CD4-positive, alpha-beta memory T cell (primary cell): ENCODE measurements around the gene POR. TPM values are rescaled to one million over a fixed set of nuclear protein-coding genes. Genes with fewer than 3 reads are reported as not detected.
"Not testable (repeated sequence)": the region's sequence is repeated elsewhere in the genome, so short reads cannot be mapped to it uniquely, and the experiment has no call there.

ENCODE experiments used
- CTCF ChIA-PET: fragments of 350-600 bp; sonication (Branson Sonifier 250); formaldehyde crosslinking; loops from one replicate; lab custom pipeline; 2021; ENCODE audit warnings: inconsistent platforms; ENCODE audit not compliant: partially characterized antibody; lab: Charles Lee
- POLR2A ChIA-PET: fragments of 350-600 bp; sonication (Branson Sonifier 250); formaldehyde crosslinking; loops from one replicate; lab custom pipeline; 2021; ENCODE audit not compliant: partially characterized antibody; lab: Charles Lee
- DNase-seq, 5 donors: peaks; one replicate each; pipeline versions ENCODE4 v3.0.0 to v3.0.0-alpha.2; 2020 to 2022; ENCODE audit warnings: mixed read lengths in 1 of 5
- H3K27ac ChIP-seq: one replicate; pipeline ENCODE4 v1.7.0; 2013; ENCODE audit warnings: low read depth, low read length
- H3K27me3 ChIP-seq: 2 replicates; pipeline ENCODE4 v1.7.0; 2013; ENCODE audit warnings: mild to moderate bottlenecking, low read length, moderate library complexity; ENCODE audit not compliant: insufficient read depth
- H3K36me3 ChIP-seq: 2 replicates; pipeline ENCODE4 v1.7.0; 2013; ENCODE audit warnings: mild to moderate bottlenecking, low read length, moderate library complexity; ENCODE audit not compliant: insufficient read depth
- H3K4me1 ChIP-seq: 2 replicates; pipeline ENCODE4 v1.7.0; 2013; ENCODE audit warnings: mild to moderate bottlenecking, low read length, moderate library complexity; ENCODE audit not compliant: insufficient read depth
- H3K4me3 ChIP-seq, 2 donors: one replicate each; pipeline ENCODE4 v1.7.0; 2013; ENCODE audit warnings: low read length in 2 of 2, mild to moderate bottlenecking in 1 of 2
- H3K9me3 ChIP-seq, 2 donors: one replicate each; pipeline ENCODE4 v1.7.0; 2013; ENCODE audit warnings: low read length in 2 of 2, control low read depth in 1 of 2; ENCODE audit not compliant: control insufficient read depth in 1 of 2
- H3K27ac Mint-ChIP-seq, 7 donors: one replicate each; pipeline ENCODE4 v1.8.0; 2020 to 2021; ENCODE audit warnings: mixed read lengths in 7 of 7, mild to moderate bottlenecking in 6 of 7, inconsistent platforms in 3 of 7, moderate library complexity in 3 of 7
- H3K27me3 Mint-ChIP-seq, 2 donors: one replicate each; pipeline ENCODE4 v1.8.0; 2020 to 2021; ENCODE audit warnings: mixed read lengths in 2 of 2
- H3K36me3 Mint-ChIP-seq, 2 donors: one replicate each; pipeline ENCODE4 v1.8.0; 2020 to 2021; ENCODE audit warnings: mixed read lengths in 2 of 2, inconsistent platforms in 1 of 2, mild to moderate bottlenecking in 1 of 2
- H3K4me1 Mint-ChIP-seq, 4 donors: one replicate each; pipeline ENCODE4 v1.8.0; 2020 to 2021; ENCODE audit warnings: mixed read lengths in 4 of 4, mild to moderate bottlenecking in 1 of 4
- H3K4me3 Mint-ChIP-seq, 8 donors: one replicate each; pipeline ENCODE4 v1.8.0; 2020 to 2021; ENCODE audit warnings: mixed read lengths in 8 of 8, mild to moderate bottlenecking in 7 of 8, moderate library complexity in 6 of 8, inconsistent platforms in 3 of 8
- H3K9me3 Mint-ChIP-seq, 8 donors: one replicate each; pipeline ENCODE4 v1.8.0; 2020 to 2021; ENCODE audit warnings: mixed read lengths in 8 of 8, mild to moderate bottlenecking in 5 of 8, inconsistent platforms in 3 of 8, moderate library complexity in 1 of 8
- intact Hi-C: fragments of 100-400 bp; cut with micrococcal nuclease; formaldehyde crosslinking; loops from one replicate; pipeline ENCODE4 v1.15.1; 2023
- polyA plus RNA-seq, 2 donors: library from polyadenylated mRNA; unstranded; fragments of 300-500 nt; fragmentation: Illumina TruSeq; gene quantifications; one replicate each; pipeline ENCODE4 v1.2.3, GENCODE V29; 2021
- total RNA-seq, 2 experiments: library from RNA; stranded (reverse); gene quantifications; one replicate each; pipeline ENCODE4 v1.2.3, GENCODE V29; 2021

POR gene
- total and polyA plus RNA-seq, 4 experiments from 2014 or later, result 45.6 to 71.1 (median 54.0) TPM

- Mint-ChIP-seq H3K36me3 (no peaks in the 10 kb centered on the region), H3K4me1 (peaks cover 5 to 10% (median 8%) of the 10 kb centered on the region in 4 donors), H3K27me3 (peaks cover 5 to 10% of the 10 kb centered on the region in 2 donors), H3K27ac (peak overlapping the region in 3 of 7 donors; percentile 46 to 66 (median 52)), H3K9me3 (peaks cover 0 to 2% (median 0%) of the 10 kb centered on the region in 8 donors), H3K4me3 (peak overlapping the region in 1 of 8 donors; percentile 76)
- ChIA-PET POLR2A (interaction anchor here (0.7 kb wide), 1 partner anchor 9 kb away, joined by 3 read pairs; no protein-coding TSS in a partner anchor), CTCF (interaction anchor here (0.8 to 4.0 kb wide), 2 partner anchors 138 to 150 kb away, joined by 3 to 34 read pairs; no protein-coding TSS in a partner anchor)
- H3K27ac ChIP-seq, result no peak overlapping the region
- H3K4me3 ChIP-seq, result no peak overlapping the region
- no peaks in the 10 kb centered on the region for H3K4me1 ChIP-seq
- no peaks in the 10 kb centered on the region for H3K27me3 ChIP-seq
- intact Hi-C loops, result no loop called here
- H3K36me3 ChIP-seq, result no peaks in the 10 kb centered on the region
- DNase-seq, result no peak
- no peaks in the 10 kb centered on the region for H3K9me3 ChIP-seq
Measured at GRCh38 chr7:75870557-75871161, 44.3 kb upstream of the POR start.

GRCh38 chr7:75872073-75872782 is 42.7 kb upstream of the POR start:
- Histone ChIP-seq H3K36me3 (no peaks in the 10 kb centered on the region), H3K27ac (no peak overlapping the region), H3K9me3 (no peaks in the 10 kb centered on the region), H3K4me1 (no peaks in the 10 kb centered on the region), H3K4me3 (no peak overlapping the region), H3K27me3 (no peaks in the 10 kb centered on the region)
- Mint-ChIP-seq H3K27me3 (peaks cover 0 to under 1% of the 10 kb centered on the region in 2 donors), H3K27ac (no peak overlapping the region), H3K4me1 (peaks cover 3 to 10% (median 5%) of the 10 kb centered on the region in 4 donors), H3K9me3 (no peaks in the 10 kb centered on the region), H3K36me3 (no peaks in the 10 kb centered on the region), H3K4me3 (no peak overlapping the region)
- POLR2A ChIA-PET, result interaction anchor here (0.6 kb wide), 1 partner anchor 1201 kb away, joined by 3 read pairs; no protein-coding TSS in a partner anchor
- intact Hi-C loops, result no loop called here
- CTCF ChIA-PET, result interaction anchor here (2.3 kb wide), 1 partner anchor 148 kb away, joined by 6 read pairs; no protein-coding TSS in a partner anchor
- DNase-seq, result no peak

GRCh38 chr7:75874180-75874579 is 40.8 kb upstream of the POR start:
- H3K36me3 Mint-ChIP-seq, intact Hi-C loops: not testable (repeated sequence)

GRCh38 chr7:75875113-75876080 is 39.6 kb upstream of the POR start:
- peak overlapping the region in 2 of 8 donors; percentile 35 to 45 for H3K4me3 Mint-ChIP-seq
- ChIA-PET CTCF (no interaction called here), POLR2A (interaction anchor here (1.2 kb wide), 1 partner anchor 43 kb away, joined by 3 read pairs; no protein-coding TSS in a partner anchor)
- Histone ChIP-seq H3K27me3 (no peaks in the 10 kb centered on the region), H3K4me3 (no peak overlapping the region), H3K9me3 (no peaks in the 10 kb centered on the region), H3K27ac (no peak overlapping the region), H3K36me3 (no peaks in the 10 kb centered on the region), H3K4me1 (peaks cover 18% of the 10 kb centered on the region)
- DNase-seq, result no peak
- no peaks in the 10 kb centered on the region for H3K27me3 Mint-ChIP-seq
- no peaks in the 10 kb centered on the region for H3K9me3 Mint-ChIP-seq
- intact Hi-C loops, result no loop called here
- peaks cover 21 to 28% (median 23%) of the 10 kb centered on the region in 4 donors for H3K4me1 Mint-ChIP-seq
- no peak overlapping the region for H3K27ac Mint-ChIP-seq
- peaks cover 0 to 16% of the 10 kb centered on the region in 2 donors for H3K36me3 Mint-ChIP-seq

More at GRCh38 chr7:75874180-75874579, 40.8 kb upstream of the POR start:
- not testable (repeated sequence) for H3K27me3 ChIP-seq, DNase-seq, H3K9me3 ChIP-seq, H3K36me3 ChIP-seq, H3K4me1 ChIP-seq, H3K4me3 Mint-ChIP-seq, H3K4me3 ChIP-seq, H3K9me3 Mint-ChIP-seq, H3K27me3 Mint-ChIP-seq, H3K27ac Mint-ChIP-seq, H3K27ac ChIP-seq
- CTCF ChIA-PET, result interaction anchor here (2.3 kb wide), 1 partner anchor 146 kb away, joined by 6 read pairs; no protein-coding TSS in a partner anchor
- H3K4me1 Mint-ChIP-seq, result peaks cover 11 to 19% (median 14%) of the 10 kb centered on the region in 4 donors
- POLR2A ChIA-PET, result interaction anchor here (1.2 kb wide), 1 partner anchor 44 kb away, joined by 3 read pairs; no protein-coding TSS in a partner anchor

- intact Hi-C loops, result no loop called here
- DNase-seq, result no peak
- Mint-ChIP-seq H3K4me3 (peak overlapping the region in 1 of 8 donors; percentile 35), H3K27me3 (no peaks in the 10 kb centered on the region), H3K36me3 (peaks cover 2 to 20% of the 10 kb centered on the region in 2 donors), H3K4me1 (peaks cover 21 to 29% (median 24%) of the 10 kb centered on the region in 4 donors), H3K27ac (peak overlapping the region in 3 of 7 donors; percentile 25 to 98 (median 30)), H3K9me3 (no peaks in the 10 kb centered on the region)
- H3K9me3 ChIP-seq, result no peaks in the 10 kb centered on the region
- ChIA-PET POLR2A (no interaction called here), CTCF (no interaction called here)
- H3K27me3 ChIP-seq, result no peaks in the 10 kb centered on the region
- no peak overlapping the region for H3K4me3 ChIP-seq
- H3K4me1 ChIP-seq, result peaks cover 25% of the 10 kb centered on the region
- H3K27ac ChIP-seq, result no peak overlapping the region
- H3K36me3 ChIP-seq, result peaks cover 2% of the 10 kb centered on the region
Measured at GRCh38 chr7:75876126-75876881, 38.7 kb upstream of the POR start.

- Histone ChIP-seq H3K4me1 (peaks cover 25% of the 10 kb centered on the region), H3K27ac (peak overlapping the region; percentile 91), H3K27me3 (no peaks in the 10 kb centered on the region), H3K9me3 (no peaks in the 10 kb centered on the region), H3K4me3 (peak overlapping the region; percentile 30 to 89), H3K36me3 (peaks cover 18% of the 10 kb centered on the region)
- H3K27ac Mint-ChIP-seq, result peak overlapping the region; percentile 93 to 100 (median 97)
- H3K9me3 Mint-ChIP-seq, result no peaks in the 10 kb centered on the region
- ChIA-PET CTCF (interaction anchor here (1.0 to 1.4 kb wide), 3 partner anchors 9 to 142 kb away, joined by 3 to 6 read pairs (median 4); no protein-coding TSS in a partner anchor), POLR2A (interaction anchor here (0.6 to 3.3 kb wide), 9 partner anchors 9 to 474 kb away, joined by 3 to 62 read pairs (median 5); partner anchors contain the start of genes MDH2, POR, STYXL1 and TMEM120A)
- H3K4me1 Mint-ChIP-seq, result peaks cover 23 to 39% (median 32%) of the 10 kb centered on the region in 4 donors
- DNase-seq, result no peak
- H3K36me3 Mint-ChIP-seq, result peaks cover 10 to 38% of the 10 kb centered on the region in 2 donors
- intact Hi-C loops, result loop anchor here (1.0 kb wide), 3 partner anchors 36 to 481 kb away; partner anchors contain the start of gene TMEM120A
- H3K4me3 Mint-ChIP-seq, result peak overlapping the region; percentile 91 to 99 (median 98)
- no peaks in the 10 kb centered on the region for H3K27me3 Mint-ChIP-seq
Measured at GRCh38 chr7:75878312-75878768, 36.6 kb upstream of the POR start.
